Measurements from ENCODE around the gene R3HDM2. TPM values are rescaled to one million over a fixed set of nuclear protein-coding genes. Genes with fewer than 3 reads are reported as not detected.
"Not testable (repeated sequence)": the region's sequence is repeated elsewhere in the genome, so short reads cannot be mapped to it uniquely, and the experiment has no call there.

The R3HDM2 gene
- total RNA-seq, 4 donors from 2014 or later = 21.7 to 37.6 (median 29.3) TPM

- peaks cover 5 to 25% (median 11%) of the 10 kb centered on the region in 3 donors for H3K4me1 ChIP-seq
- TF ChIP-seq CTCF (IDR thresholded peaks at IDR 0.05) (no peak), POLR2A (IDR thresholded peaks at IDR 0.05) (no peak)
- H3K36me3 ChIP-seq = peaks cover 0 to 7% (median 0%) of the 10 kb centered on the region in 3 donors
- no peak for DNase-seq
- intact Hi-C loops (cut with DNase I) = no loop called here
- H3K27me3 ChIP-seq = no peaks in the 10 kb centered on the region
- peak overlapping the region; percentile 81 to 95 (median 84) for H3K4me3 ChIP-seq
- H3K9me3 ChIP-seq = no peaks in the 10 kb centered on the region
- WGBS, 2 donors = 24 to 25% methylated on average over 9 of the region's 9 CpGs
- peak overlapping the region; percentile 96 to 99 (median 98) for H3K27ac ChIP-seq
Measured at GRCh38 chr12:57429473-57430111, 1.3 kb downstream of the R3HDM2 start.

- Histone ChIP-seq H3K27ac (peak overlapping the region in 3 of 4 donors; percentile 96 to 98 (median 97)), H3K27me3 (no peaks in the 10 kb centered on the region), H3K36me3 (peaks cover 0 to 11% (median 0%) of the 10 kb centered on the region in 3 donors), H3K4me3 (peak overlapping the region in 1 of 4 donors; percentile 95), H3K9me3 (no peaks in the 10 kb centered on the region), H3K4me1 (peaks cover 5 to 25% (median 11%) of the 10 kb centered on the region in 3 donors)
- WGBS, 2 donors = 67% methylated on average over 6 of the region's 6 CpGs
- TF ChIP-seq POLR2A (IDR thresholded peaks at IDR 0.05) (no peak), CTCF (IDR thresholded peaks at IDR 0.05) (no peak)
- intact Hi-C loops (cut with DNase I) = no loop called here
- DNase-seq = no peak
Measured at GRCh38 chr12:57428965-57429364, 1.9 kb downstream of the R3HDM2 start.

GRCh38 chr12:57426948-57427347, 3.9 kb downstream of the R3HDM2 start:
- WGBS, 2 donors = 95 to 97% methylated on average over 8 to 10 of the region's 10 CpGs
- H3K27ac ChIP-seq; H3K27me3 ChIP-seq; DNase-seq; H3K9me3 ChIP-seq; H3K4me3 ChIP-seq; intact Hi-C loops (cut with DNase I): not testable (repeated sequence)
- Histone ChIP-seq H3K4me1 (peaks cover 5 to 25% (median 11%) of the 10 kb centered on the region in 3 donors), H3K36me3 (peaks cover 0 to 31% (median 5%) of the 10 kb centered on the region in 3 donors)

GRCh38 chr12:57420482-57420881, 10.4 kb downstream of the R3HDM2 start:
- no peaks in the 10 kb centered on the region for H3K9me3 ChIP-seq
- H3K27ac ChIP-seq = no peak overlapping the region
- H3K27me3 ChIP-seq = no peaks in the 10 kb centered on the region
- TF ChIP-seq CTCF (IDR thresholded peaks at IDR 0.05) (no peak), POLR2A (IDR thresholded peaks at IDR 0.05) (no peak)
- no peak overlapping the region for H3K4me3 ChIP-seq
- DNase-seq = no peak
- WGBS, 2 donors = 96 to 100% methylated on average over 5 of the region's 5 CpGs
- intact Hi-C loops (cut with DNase I) = no loop called here
- H3K36me3 ChIP-seq = peaks cover 0 to 41% (median 5%) of the 10 kb centered on the region in 3 donors
- peaks cover 0 to 11% (median 0%) of the 10 kb centered on the region in 3 donors for H3K4me1 ChIP-seq

- TF ChIP-seq CTCF (IDR thresholded peaks at IDR 0.05) (no peak), POLR2A (IDR thresholded peaks at IDR 0.05) (no peak)
- Histone ChIP-seq H3K27ac (no peak overlapping the region), H3K9me3 (no peaks in the 10 kb centered on the region), H3K4me1 (peaks cover 0 to 11% (median 0%) of the 10 kb centered on the region in 3 donors), H3K4me3 (no peak overlapping the region), H3K27me3 (no peaks in the 10 kb centered on the region), H3K36me3 (peaks cover 0 to 39% (median 5%) of the 10 kb centered on the region in 3 donors)
- 97 to 100% methylated on average over 2 of the region's 2 CpGs for WGBS, 2 donors
- DNase-seq = no peak
- intact Hi-C loops (cut with DNase I) = no loop called here
Measured at GRCh38 chr12:57419495-57419894, 11.3 kb downstream of the R3HDM2 start.
